ENCODE results near the gene SNURF. TPM values are rescaled to one million over a fixed set of nuclear protein-coding genes. Genes with fewer than 3 reads are reported as not detected.
A peak's percentile ranks its signal among the peaks of the same experiment; 100 is the strongest.

Gene SNURF
- total and polyA plus RNA-seq, 4 donors = 2.7 to 13.7 (median 4.4) TPM

DNA sequence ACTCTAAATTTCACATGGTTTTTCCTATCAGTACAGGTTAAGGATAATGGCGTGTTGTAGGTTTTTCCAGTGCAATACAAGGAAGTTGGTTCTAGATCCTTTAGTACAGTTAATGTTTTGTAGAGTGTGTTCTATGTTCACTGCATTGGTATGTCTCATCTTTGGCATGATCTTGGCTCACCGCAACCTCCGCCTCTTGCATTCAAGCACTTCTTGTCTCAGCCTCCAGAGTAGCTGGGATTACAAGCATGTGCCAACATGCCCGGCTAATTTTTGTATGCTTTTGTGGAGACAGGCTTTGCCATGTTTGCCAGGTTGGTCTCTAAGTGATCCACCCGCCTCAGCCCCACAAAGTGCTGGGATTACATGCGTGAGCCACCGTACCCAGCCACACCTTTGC, 30.4 kb downstream of the SNURF start (continued):
- no peak for TF ChIP-seq ATF3 (IDR thresholded peaks at IDR 0.05)
- TF ChIP-seq TAF1 (conservative IDR thresholded peaks at IDR 0.05) = no peak
- TF ChIP-seq FOXA2 (IDR thresholded peaks at IDR 0.05) = no peak

DNA sequence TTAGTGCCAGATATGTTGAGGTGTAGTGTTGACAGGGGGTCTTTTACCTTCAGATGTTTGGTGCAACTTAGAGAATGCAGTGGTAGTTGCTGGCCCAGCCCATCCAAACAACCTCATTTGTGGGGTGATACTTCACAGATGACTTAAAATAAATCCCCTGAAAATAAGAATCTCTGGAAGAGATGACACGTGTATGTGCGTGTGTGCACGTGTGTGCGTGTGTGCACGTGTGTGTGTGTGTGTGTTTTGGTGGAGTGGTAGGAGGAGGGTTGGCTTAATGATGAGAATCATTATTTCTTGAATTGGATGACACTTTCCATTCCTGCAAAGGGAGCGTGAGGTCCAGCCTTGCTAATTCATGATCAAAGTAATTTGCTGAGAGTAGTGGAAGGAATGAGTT, 31.9 kb downstream of the SNURF start:
- DNase-seq (ENCODE audit: low spot score) = no peak
- no peak for TF ChIP-seq JUND (IDR thresholded peaks at IDR 0.05)
- TF ChIP-seq SP1 (IDR thresholded peaks at IDR 0.05) = no peak
- no peak for TF ChIP-seq REST (IDR thresholded peaks at IDR 0.05)
- TF ChIP-seq ATF3 (IDR thresholded peaks at IDR 0.05) = no peak
- TF ChIP-seq, protein P1, sequence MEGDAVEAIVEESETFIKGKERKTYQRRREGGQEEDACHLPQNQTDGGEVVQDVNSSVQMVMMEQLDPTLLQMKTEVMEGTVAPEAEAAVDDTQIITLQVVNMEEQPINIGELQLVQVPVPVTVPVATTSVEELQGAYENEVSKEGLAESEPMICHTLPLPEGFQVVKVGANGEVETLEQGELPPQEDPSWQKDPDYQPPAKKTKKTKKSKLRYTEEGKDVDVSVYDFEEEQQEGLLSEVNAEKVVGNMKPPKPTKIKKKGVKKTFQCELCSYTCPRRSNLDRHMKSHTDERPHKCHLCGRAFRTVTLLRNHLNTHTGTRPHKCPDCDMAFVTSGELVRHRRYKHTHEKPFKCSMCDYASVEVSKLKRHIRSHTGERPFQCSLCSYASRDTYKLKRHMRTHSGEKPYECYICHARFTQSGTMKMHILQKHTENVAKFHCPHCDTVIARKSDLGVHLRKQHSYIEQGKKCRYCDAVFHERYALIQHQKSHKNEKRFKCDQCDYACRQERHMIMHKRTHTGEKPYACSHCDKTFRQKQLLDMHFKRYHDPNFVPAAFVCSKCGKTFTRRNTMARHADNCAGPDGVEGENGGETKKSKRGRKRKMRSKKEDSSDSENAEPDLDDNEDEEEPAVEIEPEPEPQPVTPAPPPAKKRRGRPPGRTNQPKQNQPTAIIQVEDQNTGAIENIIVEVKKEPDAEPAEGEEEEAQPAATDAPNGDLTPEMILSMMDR (IDR thresholded peaks at IDR 0.05; ENCODE audit: low read depth, low read length, missing input control) = no peak
- no peak for TF ChIP-seq HNF4G (IDR thresholded peaks at IDR 0.05)
- TF ChIP-seq YY1 (IDR thresholded peaks at IDR 0.05) = no peak
- TF ChIP-seq EGR1 (IDR thresholded peaks at IDR 0.05; ENCODE audit: low read depth in 2 of 2) = no peak
- Histone ChIP-seq H3K36me3 (ENCODE audit: control insufficient read depth in 4 of 4, insufficient read depth in 3 of 4, low read depth in 1 of 4, low read length in 3 of 4) (peaks cover 2 to 26% (median 19%) of the 10 kb centered on the region in 4 donors), H3K27me3 (ENCODE audit: control insufficient read depth in 4 of 4, insufficient read depth in 4 of 4, low read length in 3 of 4) (no peaks in the 10 kb centered on the region), H3K27ac (ENCODE audit: low read depth in 1 of 2, low read length in 2 of 2) (no peak overlapping the region), H3K4me3 (ENCODE audit: low read depth in 1 of 3, low read length in 3 of 3) (peak overlapping the region in 1 of 3 donors; percentile 1), H3K9me3 (ENCODE audit: control insufficient read depth in 4 of 4, low read length in 3 of 4) (peaks cover 0 to 9% (median 5%) of the 10 kb centered on the region in 4 donors), H3K4me1 (ENCODE audit: control insufficient read depth in 4 of 4, insufficient read depth in 4 of 4, low read length in 3 of 4) (no peaks in the 10 kb centered on the region), H3K9ac (ENCODE audit: low read depth in 1 of 2, low read length in 2 of 2) (no peak overlapping the region)
- 88% methylated on average over 6 of the region's 6 CpGs for WGBS

Small RNA genes within 50 kb of the gene (small RNA-seq; reads per million reads assigned to genes)
- gene AC090602.1 (not detected), gene AC124312.4 (not detected), gene AC124312.5 (not detected)

Other genes starting within 250 kb of the SNURF start
- gene SNRPN, start within 50 bp of the SNURF start, total RNA-seq = 10 to 100 TPM; 40.2 to 90.7 TPM
- 10 to 100 TPM; 29.9 to 48.6 TPM for gene SNRPN, start within 50 bp of the SNURF start, polyA plus RNA-seq